ENCODE results near the gene SPAG9.
"Not testable (repeated sequence)": the region's sequence is repeated elsewhere in the genome, so short reads cannot be mapped to it uniquely, and the experiment has no call there.

The SPAG9 gene

DNA sequence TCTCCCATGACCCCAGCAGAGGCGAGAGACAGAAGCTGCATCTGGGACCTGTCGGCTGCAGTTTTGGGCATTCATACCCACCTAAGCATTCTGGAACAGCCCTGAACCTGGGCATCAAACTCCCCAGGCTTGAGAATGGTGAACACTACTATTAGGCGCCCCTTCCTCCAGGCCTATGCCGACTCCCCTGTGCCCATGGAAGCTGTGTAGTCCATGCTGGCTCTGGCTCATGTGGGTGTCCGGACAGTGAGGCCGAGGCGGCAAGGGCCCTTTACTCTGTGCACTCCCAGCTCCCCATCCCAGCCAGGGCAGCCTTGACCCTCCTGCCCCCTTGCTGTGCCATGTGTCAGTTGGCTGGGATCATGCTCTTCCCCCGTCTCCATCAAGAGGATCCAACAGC lies 165.5 kb downstream of the SPAG9 start:
- DNase-seq (ENCODE audit: low read depth in 3 of 3, low spot score in 1 of 3): no peak

DNA sequence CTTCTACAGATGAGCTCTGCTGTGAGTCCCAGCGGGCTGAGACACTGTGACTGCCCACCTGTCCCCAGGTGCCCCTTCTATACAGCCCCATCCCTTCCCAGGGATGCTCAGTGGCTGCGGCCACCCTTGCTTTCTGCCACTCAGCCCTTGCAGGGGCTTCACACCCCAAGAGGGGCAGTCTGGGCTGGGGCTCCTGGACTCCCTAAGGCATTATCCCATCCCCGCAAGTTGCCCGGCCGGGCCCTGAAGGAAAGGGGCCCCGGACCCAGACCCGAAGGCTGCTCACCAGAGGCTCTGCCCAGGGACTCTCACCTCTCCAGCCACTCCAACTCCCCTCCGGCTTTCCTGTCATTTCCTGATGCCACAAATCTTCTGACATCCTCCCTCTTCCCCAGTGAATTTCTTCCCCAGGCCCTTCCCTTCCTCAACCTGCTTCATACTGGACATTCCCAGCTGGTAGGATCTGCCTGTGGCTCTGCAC lies 166.0 kb downstream of the SPAG9 start:
- DNase-seq (ENCODE audit: low read depth in 3 of 3, low spot score in 1 of 3): no peak

DNA sequence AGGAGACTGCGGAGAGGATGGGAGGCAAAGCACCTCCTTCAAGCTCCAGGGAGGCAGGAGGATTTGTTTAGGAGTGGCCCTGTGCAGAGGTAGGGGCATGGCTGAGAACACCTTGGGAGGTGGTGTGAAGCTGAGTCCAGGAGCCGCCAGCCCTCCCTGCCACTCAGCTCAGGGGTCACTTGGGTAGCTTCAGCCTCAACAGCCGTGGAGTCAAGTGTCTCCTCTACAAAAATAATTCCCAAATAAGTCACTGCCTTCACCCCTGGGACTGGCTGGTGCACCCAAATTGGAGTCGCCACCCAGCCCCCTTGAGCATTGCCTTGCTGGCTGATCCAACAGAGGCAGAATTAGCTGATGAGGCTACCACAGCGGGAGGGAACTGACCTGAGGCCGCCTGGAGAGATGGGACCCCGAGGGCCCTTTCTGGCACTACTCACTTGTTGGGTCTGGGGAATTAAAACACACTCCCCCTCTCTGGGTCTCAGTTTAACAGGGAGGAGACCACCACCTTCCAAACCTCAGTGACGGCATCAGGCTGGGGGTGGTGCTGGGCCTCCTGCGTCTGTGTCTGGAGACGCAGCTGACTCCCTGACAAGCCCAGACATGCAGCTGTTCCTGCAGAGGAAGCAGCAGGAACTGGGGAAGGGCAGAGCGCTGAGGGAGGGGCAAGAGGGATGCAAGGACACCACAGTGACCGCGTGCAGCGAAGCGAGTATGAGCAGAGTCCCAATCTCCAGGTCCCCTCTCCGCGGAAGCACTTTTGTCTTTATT lies 166.7 kb downstream of the SPAG9 start:
- DNase-seq (ENCODE audit: low read depth in 3 of 3, low spot score in 1 of 3): no peak

DNA sequence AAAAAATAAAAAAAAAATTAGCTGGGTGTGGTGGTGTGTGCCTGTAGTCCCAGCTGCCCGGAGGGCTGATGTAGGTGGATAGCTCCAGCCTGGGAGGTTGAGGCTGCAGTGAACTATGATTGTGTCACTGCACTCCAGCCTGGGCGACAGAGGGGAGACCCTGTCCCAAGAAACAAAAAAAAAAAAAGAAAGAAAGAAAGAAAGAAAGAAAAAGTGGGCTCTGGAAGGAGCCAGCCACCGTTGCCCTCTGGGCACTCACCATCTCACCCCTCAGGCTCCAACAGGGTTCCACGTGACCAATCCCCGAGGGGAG lies 167.2 kb downstream of the SPAG9 start:
- no peak for DNase-seq (ENCODE audit: low read depth in 3 of 3, low spot score in 1 of 3)

DNA sequence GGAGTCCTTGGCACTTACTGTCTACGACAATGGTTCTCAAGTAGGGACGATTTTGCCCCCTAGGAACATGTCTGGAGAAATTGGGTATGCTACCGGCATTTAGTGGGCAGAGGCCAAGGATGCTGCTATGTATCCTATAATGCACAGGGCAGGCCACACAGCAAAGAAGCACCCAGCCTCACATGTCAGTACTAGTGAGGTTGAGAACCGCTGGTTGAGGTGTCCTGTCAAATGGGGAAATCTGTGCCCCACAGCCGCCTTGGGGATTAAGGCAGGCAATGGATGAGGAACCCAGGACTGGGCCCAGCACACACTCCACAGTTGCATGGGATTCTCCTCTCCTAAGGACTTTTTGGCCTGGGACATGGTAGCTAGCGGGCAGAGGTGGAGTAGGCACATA lies 167.8 kb downstream of the SPAG9 start:
- DNase-seq (ENCODE audit: low read depth in 3 of 3, low spot score in 1 of 3): no peak

DNA sequence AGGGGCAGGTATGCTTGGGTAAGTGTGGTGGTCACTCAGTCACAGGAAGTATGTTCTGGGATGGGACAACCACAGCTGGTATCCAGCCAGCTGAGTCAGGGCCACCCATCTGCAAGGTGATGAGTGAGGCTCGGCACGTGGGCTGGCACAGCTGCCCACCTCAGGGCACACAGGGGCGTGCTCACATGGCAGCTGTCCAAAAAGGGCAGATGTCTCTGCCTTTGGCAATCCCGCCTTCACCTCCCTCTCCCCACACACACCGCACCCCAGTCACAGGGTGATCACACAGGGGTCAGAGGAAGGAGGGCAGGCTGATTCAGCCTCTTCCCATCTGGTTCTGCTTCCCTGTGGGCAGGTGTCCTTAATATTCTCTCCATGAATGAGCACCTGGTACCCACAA lies 168.7 kb downstream of the SPAG9 start:
- DNase-seq (ENCODE audit: low read depth in 3 of 3, low spot score in 1 of 3): no peak

DNA sequence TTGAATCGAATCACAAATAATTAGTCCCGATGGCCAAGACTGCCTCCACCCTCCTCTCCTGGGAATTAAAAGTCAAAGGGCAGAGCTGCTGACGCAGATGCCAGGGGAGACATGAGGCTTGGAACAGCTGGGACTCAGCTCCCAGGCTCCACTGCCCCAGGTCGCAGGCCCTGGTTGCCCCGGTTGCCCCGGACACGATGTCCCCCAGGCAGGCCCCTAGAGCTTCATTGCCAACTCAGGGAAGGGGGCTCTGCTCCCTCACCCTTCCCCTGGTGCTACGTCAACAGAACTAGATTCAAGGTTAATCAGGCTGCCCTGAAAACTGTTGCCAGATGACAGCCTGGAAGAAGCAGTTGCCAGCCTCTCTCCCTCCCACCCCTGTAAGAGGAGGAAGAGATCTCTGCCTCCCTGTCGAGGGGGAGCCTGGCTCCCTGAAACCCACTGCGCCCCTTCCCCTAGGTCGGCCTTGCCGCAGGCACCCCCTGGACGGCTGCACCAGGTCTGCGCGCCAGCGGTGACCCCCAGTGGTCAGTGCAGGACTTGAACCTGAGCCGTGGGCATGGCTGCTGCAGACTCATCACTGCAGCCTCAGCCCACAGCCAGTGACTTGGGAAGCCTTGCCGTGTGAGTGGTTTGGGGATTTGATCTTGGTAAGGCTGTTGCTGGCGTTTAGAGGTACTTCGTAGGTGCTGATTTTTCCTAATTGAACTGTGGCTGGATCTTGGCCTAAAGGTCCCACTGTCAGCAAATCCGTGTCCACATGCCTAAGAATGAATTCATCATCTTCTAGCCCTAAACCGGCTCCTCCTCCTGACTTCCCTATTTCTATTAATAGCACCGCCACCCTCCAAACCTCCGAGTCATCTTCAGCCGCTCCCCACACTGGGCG lies 170.4 kb downstream of the SPAG9 start:
- peak in 2 of 3 donors; percentile 23 to 27 for DNase-seq (ENCODE audit: low read depth in 3 of 3, low spot score in 1 of 3)

DNA sequence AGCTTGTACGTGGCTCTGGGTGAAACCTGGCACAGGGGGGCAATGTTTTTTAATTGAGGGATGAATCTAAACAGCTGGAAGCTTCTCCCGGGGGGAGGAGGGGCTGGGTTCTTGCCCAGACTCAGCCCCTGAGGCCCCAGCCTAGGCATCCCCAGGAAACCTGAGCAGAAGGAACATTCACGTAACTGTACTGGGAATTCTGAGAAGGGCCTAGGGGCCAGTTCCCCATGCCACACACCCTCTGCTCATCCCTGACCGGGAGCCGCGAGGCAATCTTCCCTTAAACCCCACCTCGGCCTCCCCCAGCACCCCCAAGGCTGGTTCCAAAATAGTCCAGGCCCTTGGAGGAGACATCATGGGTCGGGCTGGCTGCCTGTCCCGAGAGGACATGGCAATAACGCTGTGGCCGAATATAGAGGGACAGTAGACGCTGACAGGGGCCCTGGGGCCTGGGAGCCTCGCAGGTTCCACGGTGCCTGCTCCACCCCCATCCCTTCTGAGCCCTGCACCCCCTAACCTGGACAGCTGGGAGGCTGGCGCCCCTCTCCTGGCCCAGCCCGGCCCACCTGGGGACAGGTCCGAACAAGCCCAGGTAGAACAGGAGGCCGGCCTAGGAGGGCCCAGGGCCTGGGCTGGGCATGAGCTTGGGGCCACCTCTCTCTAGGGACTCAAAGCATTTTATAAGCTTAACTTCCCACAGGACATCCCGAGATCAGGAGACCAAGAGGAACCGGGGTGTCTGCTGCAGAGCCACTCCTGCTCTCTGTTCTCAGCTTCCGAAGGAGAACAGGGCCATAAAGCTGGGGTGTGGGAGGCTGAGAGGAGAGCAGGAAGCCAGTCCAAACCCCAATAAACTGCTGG lies 171.3 kb downstream of the SPAG9 start:
- DNase-seq (ENCODE audit: low read depth in 3 of 3, low spot score in 1 of 3): no peak

DNA sequence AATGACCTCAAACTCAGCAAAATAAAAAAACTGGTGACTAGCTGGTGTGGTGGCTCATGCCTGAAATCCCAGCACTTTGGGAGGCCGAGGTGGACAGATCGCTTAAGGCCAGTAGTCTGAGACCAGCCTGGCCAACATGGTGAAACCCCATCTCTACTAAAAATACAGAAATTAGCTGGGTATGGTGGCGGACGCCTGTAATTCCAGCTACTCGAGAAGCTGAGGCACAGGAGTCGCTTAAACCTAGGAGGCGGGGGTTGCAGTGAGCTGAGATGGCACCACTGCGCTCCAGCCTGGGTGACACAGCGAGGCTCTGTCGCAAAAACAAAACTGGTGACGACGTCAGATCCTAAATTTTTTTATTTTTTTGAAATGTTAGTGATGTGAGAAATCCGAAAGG lies 172.0 kb downstream of the SPAG9 start:
- DNase-seq (ENCODE audit: low read depth in 3 of 3, low spot score in 1 of 3): no peak

DNA sequence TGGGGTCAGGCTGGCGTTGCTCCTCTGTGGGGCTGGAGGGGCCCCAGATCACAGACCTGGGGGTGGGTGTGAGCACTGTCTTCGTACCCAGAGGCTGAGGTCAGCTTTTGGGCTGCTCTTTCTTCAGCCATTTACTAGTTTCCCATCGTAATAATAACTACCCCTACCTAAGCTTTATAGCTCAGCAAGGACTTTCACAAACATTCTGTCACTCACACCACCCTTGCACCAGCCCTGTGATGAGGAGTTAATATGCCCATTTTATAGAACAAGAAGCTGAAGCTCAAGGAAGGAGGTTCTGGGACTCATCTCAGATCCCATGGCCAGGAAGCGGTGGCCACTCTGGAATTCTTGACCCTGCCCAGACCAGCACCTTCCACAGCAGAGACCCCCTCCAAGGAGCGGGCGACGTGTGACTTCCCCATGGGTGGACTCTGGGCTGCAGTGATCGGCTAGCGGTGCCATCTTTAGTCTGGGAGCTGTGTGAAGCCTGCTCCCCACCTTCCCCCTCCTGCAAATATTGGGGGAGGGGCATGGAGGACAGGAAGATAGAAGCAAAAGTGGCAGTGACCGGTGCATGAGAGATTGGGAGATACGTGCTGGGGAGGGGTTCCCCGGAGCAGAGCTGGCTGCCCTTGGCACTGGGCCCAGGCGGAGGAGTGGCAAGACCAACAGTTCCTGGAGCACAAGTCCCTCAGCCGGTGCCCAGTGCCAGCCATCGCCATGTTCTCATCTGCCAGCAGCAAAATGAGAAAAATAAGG lies 172.7 kb downstream of the SPAG9 start:
- no peak for DNase-seq (ENCODE audit: low read depth in 3 of 3, low spot score in 1 of 3)

DNA sequence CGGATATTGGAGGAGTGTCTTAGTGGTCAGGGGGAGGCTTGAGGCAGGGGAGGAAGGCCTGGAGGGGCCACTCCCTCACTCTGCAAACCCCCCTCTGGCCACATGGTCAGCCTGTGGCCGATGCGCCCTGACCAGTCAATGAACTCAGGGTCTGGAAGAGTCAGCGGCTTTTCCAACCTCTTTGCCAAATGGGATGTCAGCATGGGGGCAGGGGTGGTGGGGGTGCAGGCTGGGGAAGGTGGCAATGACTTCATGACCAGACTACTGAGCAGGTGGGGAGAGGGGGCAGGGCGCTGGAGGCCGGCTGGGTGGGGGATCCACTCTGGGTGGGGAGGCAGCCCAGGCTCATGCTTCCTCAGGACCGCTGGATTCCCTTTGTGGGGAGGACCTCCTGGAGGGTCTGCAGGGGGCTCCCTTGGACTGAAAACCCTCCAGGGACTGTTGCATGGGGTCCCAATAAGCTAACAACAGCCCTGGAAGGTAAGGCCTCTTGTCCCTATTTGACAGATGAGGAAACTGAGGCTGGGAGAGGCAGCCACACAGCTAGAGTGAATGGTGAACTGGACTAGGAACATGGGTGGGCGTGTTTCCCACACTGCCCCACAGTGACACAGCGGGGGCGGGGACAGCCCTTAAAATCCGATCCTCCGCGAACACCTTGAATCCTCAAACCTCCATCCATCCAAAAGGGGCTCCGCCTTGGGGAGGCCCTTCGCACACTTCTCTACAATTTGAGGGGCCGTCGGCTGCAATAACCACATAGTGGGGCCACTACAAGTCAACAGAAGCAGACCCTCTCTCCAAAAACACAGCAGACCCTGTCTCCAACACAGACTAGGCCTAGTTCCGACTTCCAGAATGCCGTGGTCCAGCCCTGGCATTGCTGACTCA lies 173.5 kb downstream of the SPAG9 start:
- no peak for DNase-seq (ENCODE audit: low read depth in 3 of 3, low spot score in 1 of 3)

DNA sequence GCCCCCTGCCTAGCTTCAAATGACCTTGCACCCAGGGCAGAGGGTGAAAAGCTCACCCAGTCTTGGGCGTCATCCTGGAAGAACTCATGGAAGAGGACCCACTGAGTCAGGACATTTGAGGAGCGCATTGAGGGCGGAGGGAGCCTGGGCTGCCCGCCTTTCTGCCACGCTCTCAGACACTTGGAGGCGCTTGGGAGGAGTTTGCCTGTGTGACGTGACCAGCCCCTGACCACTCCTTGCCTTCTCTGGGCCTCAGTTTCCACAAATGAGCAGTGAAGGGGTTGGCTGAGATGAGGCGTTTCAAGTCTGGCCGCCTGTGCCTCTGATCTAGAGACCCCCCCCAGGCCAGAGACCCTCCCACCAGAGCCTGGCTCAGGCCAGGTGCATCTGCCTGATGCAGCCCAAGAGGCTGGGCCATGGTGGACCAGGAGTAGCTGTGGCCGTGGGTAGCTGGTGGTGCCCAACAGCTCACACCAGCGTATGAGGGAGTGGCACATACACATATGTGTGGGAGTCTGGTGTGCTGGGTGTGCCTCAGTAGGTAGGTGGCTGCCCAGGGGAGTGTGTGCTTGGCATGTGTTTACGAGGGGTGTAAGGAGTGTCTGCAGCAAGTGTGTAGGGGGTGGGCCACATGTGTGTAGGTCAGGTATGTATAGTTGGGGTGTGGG lies 174.3 kb downstream of the SPAG9 start:
- DNase-seq (ENCODE audit: low read depth in 3 of 3, low spot score in 1 of 3): no peak

DNA sequence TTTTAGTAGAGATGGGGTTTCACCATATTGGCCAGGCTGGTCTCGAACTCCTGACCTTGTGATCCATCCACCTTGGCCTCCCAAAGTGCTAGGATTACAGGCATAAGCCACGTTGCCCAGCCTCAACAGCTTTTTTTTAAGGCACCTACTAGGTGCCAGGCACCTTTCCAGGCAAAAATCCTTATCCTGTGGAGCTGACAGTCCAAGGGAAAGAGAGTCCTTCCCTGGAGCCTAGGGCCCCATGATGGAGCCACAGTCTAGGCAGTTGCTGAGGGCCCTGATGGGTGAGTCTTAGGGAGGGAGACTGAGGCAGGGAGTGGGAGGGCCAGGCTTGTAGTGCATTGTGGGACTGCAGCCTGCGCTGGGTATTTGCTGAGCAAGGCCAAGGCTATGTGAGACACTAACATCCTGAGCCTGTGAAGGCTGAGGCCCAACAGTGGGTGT lies 174.9 kb downstream of the SPAG9 start:
- DNase-seq (ENCODE audit: low read depth in 3 of 3, low spot score in 1 of 3): no peak

DNA sequence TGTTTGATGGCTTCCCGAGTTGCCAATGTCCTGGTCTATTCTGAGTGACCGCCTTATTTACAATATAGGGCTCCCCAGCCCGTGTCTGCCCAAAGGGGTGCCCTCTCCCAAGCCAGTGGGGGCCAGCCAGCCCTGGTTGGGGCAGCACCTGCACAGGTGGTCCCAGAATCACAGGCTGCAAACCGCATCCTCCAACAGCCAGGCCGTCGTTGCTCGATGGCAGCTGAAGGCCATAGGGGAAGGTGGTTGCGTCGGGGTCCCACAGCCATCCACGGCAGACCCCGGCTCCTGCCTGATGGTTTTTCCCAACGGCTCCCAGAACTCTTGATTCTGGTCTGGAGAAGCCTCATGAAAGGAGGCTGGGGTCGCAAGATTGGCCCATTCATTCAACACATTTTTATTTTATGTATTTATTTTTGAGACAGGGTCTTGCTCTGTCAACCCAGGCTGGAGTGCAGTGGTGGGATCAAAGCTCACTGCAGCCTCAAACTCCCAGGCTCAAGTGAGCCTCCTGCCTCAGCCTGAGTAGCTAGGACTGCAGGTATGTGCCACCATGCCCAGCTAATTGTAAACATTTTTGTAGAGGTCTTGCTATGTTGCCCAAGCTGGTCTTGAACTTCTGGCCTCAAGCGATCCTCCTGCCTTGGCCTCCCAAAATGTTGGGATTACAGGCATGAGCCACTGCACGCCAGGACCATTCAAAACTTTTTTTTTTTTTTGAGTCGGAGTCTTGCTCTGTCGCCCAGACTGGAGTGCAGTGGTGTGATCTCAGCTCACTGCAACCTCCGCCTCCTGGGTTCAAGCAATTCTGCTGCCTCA lies 175.6 kb downstream of the SPAG9 start:
- no peak for DNase-seq (ENCODE audit: low read depth in 3 of 3, low spot score in 1 of 3)

DNA sequence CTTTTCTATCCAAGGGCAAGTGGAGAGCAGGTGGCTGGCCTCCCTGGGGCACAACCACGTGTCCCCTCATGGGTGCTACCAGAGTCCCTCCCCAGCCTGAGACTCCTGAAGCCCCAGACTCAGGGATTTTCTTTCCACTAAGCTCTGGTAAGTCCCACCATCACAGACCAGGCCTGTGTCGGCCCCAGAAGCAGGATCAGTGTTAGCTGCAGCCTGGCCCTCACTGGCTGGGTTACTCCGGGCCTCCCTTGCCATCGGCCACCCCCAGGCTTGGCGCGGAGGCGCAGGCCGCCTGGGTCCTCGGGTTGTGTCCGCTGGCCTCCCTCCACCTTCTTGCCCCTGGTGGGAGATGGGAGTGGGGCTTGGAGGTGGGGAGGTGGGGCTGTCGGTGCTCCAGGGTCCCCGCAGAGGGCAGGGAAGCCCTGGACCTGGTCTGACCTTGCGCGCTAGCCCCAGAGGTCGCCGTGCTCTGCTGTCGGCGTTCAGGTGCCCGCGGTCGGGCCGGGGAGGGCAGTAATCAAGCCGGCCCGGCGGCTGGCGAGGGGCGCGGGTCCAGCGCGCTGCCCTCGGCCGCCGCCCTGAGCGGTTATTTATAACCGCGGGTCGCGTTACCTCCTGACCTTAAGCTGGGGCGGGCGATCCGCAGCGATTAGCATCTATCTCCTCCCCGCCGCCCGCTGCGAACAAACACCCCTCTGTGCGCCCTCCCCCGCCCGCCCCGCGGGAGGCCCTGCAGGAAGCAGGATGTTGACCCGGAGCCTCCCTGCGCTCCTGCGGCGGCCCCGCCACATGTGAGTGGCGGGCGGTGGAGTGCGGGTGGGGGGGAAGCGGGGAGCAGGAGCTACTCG lies 176.4 kb downstream of the SPAG9 start:
- peak; percentile 41 to 55 (median 49) for DNase-seq (ENCODE audit: low read depth in 3 of 3, low spot score in 1 of 3)

DNA sequence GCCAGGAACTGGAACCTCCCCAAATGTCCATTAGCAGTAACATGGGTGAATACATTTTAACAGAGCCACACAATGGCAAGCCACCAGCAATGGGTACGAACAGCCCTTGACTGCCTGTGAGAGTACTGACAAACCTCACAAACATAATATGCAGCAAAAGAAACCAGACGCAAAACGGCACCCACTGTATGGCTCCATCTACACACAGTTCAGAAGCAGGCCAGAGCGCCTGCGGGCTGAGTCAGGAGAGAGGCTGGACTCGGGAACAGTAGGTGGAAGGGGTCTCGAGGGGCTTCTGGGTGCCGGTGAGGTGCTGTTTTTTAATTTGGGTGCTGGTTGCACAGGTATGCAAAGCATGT lies 177.1 kb downstream of the SPAG9 start:
- no peak for DNase-seq (ENCODE audit: low read depth in 3 of 3, low spot score in 1 of 3)

DNA sequence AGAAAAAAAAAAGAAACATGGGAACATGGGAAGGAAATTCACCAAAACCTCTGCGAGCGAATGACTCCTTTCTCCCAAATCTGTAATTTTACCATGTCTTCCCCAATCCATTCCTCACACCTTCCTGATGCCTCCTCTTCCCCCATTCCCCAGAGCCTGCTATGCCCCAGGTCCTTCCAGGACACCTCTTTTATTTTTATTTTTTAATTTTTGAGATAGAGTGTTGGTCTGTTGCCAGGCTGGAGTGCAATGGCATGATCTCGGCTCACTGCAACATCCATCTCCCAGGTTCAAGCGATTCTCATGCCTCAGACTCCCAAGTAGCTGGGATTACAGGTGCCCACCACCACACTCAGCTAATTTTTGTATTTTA lies 179.0 kb downstream of the SPAG9 start:
- not testable (repeated sequence) for DNase-seq (ENCODE audit: low read depth in 3 of 3, low spot score in 1 of 3)

Measured in stimulated activated CD4-positive, alpha-beta T cell treated with anti-CD3 and anti-CD28 coated beads, TNF-alpha, amount 100 ng/mL, for 1 hour (primary cell).